Central memory CD8-positive, alpha-beta T cell (primary cell): ENCODE data around the gene SH3GL1.
"Not testable (repeated sequence)": the region's sequence is repeated elsewhere in the genome, so short reads cannot be mapped to it uniquely, and the experiment has no call there.

Experiments used
- ATAC-seq: fragments of 150-1000 bp; cut with Tn5 transposase; replicated peaks from 2 replicates; pipeline ENCODE4 v1.10.0; 2022; ENCODE audit warnings: mild to moderate bottlenecking, moderate FRiP score, moderate number of reproducible peaks; ENCODE audit not compliant: poor library complexity, severe bottlenecking; ENCODE audit errors: extremely low read depth
- DNase-seq, 2 donors: peaks; one replicate each; pipeline ENCODE4 v3.0.0; 2021; ENCODE audit warnings: low spot score in 2 of 2
- H3K27ac Mint-ChIP-seq: one replicate; pipeline ENCODE4 v1.8.0; 2022; ENCODE audit warnings: low read depth, mild to moderate bottlenecking, moderate library complexity, mixed read lengths
- H3K27me3 Mint-ChIP-seq: one replicate; pipeline ENCODE4 v1.8.0; 2022; ENCODE audit warnings: mixed read lengths
- H3K36me3 Mint-ChIP-seq: one replicate; pipeline ENCODE4 v1.8.0; 2022; ENCODE audit warnings: mild to moderate bottlenecking, moderate library complexity, mixed read lengths; ENCODE audit not compliant: insufficient read depth
- H3K4me1 Mint-ChIP-seq: one replicate; pipeline ENCODE4 v1.8.0; 2022; ENCODE audit warnings: mixed read lengths
- H3K4me3 Mint-ChIP-seq: one replicate; pipeline ENCODE4 v1.8.0; 2022; ENCODE audit warnings: mild to moderate bottlenecking, moderate library complexity, mixed read lengths
- H3K9me3 Mint-ChIP-seq: one replicate; pipeline ENCODE4 v1.8.0; 2022; ENCODE audit warnings: mixed read lengths

The SH3GL1 gene

DNA sequence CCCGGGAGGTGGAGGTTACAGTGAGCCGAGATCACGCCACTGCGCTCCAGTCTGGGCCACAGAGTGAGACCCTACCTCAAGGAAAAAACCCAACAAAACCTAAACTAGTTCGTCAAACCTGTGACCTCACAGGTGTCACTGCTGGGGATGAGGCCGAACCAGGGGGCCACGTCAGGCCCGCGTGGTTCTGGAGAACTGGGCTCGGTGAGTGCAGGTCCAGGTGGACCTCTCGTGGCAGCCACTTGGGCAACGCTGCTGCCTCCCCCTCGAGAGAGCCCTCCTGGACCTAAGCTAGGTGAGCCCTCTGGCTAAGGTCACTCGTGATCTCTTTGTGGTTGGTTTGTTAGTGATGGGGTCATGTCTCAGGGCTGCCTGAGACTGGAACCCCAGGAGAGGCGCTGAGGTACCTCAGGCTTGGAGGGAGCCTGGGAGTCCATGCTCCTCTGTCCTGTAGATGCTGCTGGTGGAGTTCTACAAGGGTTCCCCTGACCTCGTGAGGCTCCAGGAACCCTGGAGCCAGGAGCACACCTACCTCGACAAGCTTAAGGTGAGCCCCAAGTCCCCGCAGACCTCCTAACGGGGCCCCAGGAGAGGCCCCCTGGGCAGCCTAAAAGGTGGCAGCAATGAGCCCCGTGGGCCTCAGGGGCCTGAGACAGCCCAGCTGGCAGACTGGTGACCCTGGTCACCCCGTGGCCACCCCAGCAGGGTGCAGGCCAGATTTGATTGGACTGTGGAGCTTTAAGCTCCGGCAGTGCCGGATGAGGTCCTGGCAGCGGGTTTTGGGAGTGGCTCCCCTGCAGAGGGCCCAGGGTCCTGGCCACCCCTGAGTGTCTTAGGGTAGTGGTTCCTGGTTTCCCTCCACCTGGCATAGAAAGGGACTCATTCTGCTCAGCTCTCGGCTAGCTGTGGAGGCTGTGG is 41.4 kb downstream of the SH3GL1 start:
- no peak for DNase-seq
- no peak for ATAC-seq
- Mint-ChIP-seq H3K27ac (no peak overlapping the region), H3K36me3 (peaks cover 8% of the 10 kb centered on the region), H3K9me3 (no peaks in the 10 kb centered on the region), H3K27me3 (no peaks in the 10 kb centered on the region), H3K4me3 (no peak overlapping the region), H3K4me1 (no peaks in the 10 kb centered on the region)

DNA sequence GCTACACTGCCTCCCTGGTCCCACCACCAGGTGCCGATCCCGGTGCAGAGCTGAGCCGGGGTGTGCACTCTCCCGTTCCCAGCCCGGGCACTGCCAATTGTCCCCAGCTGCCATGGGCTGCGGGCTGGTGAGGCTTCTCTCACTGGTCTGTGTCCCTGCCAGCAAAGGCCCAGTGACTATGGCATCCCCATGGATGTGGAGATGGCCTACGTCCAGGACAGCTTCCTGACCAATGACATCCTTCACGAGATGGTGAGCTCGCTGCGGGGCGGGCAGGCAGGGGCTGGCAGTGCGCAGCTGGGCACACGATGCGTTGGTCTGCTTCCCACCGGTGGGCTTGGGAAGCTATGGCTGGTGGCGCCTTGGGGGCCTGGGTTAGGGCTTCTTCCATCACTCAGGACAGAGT is 42.4 kb downstream of the SH3GL1 start:
- Mint-ChIP-seq H3K9me3 (no peaks in the 10 kb centered on the region), H3K36me3 (peaks cover 8% of the 10 kb centered on the region), H3K27ac (no peak overlapping the region), H3K27me3 (no peaks in the 10 kb centered on the region), H3K4me3 (no peak overlapping the region), H3K4me1 (no peaks in the 10 kb centered on the region)
- DNase-seq (no peak), ATAC-seq (no peak)

DNA sequence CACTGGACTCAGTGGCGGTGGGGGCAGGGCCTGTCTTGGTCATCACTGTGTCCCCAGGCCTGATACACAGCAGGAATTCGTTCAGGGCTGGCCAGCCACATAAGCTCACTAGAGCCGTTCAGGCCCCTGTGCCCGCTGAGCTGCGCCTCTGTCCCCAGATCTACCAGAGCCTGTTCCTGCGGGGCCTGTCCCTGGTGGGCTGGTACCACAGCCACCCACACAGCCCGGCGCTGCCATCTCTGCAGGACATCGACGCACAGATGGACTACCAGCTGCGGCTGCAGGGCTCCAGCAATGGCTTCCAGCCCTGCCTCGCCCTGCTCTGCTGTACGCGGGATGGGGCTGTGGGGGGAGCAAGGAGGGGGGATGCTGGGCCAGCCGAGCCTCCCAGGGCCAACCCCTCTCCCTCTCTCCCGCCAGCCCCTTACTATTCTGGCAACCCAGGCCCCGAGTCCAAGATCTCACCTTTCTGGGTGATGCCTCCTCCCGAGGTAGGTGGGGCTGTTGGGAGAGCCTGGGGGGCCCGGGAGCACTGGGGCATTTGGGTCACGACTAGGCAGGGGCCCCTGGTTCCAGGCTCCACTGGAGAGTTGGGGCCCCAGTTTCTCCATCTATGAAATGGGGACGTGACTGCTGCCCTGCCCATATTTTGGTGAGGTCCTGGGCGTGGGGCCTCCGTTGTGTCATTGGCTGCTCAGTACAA is 43.1 kb downstream of the SH3GL1 start:
- H3K4me3 Mint-ChIP-seq: no peak overlapping the region
- ATAC-seq (no peak), DNase-seq (no peak)
- no peaks in the 10 kb centered on the region for H3K27me3 Mint-ChIP-seq
- peaks cover 5% of the 10 kb centered on the region for H3K4me1 Mint-ChIP-seq
- no peaks in the 10 kb centered on the region for H3K9me3 Mint-ChIP-seq
- H3K27ac Mint-ChIP-seq: no peak overlapping the region
- H3K36me3 Mint-ChIP-seq: peaks cover 9% of the 10 kb centered on the region

DNA sequence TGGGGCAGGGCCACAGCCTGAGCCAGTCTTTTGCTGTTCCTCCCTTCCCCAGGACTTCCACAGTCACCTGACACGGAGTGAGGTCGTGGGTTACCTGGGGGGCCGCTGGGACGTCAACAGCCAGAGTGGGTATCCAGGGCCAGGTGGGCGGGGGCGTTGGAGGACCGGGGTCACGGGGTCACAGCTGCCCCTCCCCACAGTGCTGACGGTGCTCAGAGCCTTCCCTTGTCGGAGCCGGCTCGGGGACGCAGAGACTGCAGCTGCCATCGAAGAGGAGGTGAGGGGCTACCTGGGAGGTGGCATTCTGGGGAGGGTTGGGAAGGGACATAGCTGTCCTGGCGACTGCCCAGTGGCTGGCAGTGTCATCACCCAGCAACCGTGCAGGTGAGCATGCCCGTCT is 45.5 kb downstream of the SH3GL1 start:
- Mint-ChIP-seq H3K27ac (no peak overlapping the region), H3K4me1 (peaks cover 5% of the 10 kb centered on the region), H3K36me3 (peaks cover 8% of the 10 kb centered on the region), H3K27me3 (no peaks in the 10 kb centered on the region), H3K4me3 (no peak overlapping the region), H3K9me3 (no peaks in the 10 kb centered on the region)
- no peak for DNase-seq
- no peak for ATAC-seq

DNA sequence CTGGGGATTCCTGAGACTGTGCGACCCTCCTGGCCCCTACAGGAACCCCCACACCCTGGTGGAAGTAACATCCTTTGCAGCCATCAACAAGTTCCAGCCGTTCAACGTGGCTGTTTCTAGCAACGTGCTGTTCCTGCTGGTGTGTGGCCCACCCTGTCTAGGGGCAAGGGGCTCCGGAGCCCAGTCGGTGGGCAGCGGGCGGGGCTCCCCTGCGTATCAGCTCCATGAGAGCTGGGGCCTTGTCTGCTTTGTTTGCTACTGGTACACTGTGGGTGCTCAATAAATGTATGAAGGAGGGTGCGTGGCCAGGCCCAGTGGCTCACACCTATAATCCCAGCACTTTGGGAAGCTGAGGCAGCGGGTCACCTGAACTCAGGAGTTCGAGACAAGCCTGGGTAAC is 46.1 kb downstream of the SH3GL1 start:
- Mint-ChIP-seq H3K9me3 (no peaks in the 10 kb centered on the region), H3K27ac (no peak overlapping the region), H3K4me3 (no peak overlapping the region), H3K36me3 (peaks cover 8% of the 10 kb centered on the region), H3K27me3 (no peaks in the 10 kb centered on the region), H3K4me1 (peaks cover 5% of the 10 kb centered on the region)
- DNase-seq: no peak
- no peak for ATAC-seq

DNA sequence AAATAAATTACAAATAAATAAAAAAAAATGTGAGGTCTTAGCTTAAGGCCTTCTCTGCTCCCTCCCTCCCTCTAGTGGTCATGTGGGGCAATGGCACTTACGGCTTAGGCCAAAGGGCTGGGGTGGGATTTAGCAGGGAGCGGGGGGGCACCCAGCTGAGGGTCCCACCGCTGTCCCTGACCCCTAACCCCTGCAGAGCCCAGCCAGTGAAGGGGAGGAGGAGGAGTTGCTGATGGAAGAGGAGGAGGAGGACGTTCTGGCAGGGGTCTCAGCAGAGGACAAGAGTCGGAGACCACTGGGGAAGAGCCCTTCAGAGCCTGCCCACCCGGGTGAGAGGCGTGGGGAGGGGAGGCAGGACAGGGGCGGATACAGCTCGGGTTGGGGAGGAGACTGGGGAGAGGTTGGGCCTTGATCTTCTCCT is 47.6 kb downstream of the SH3GL1 start:
- Mint-ChIP-seq H3K4me3 (no peak overlapping the region), H3K4me1 (peaks cover 5% of the 10 kb centered on the region), H3K27ac (no peak overlapping the region), H3K9me3 (no peaks in the 10 kb centered on the region), H3K27me3 (no peaks in the 10 kb centered on the region), H3K36me3 (peaks cover 16% of the 10 kb centered on the region)
- DNase-seq (peak; percentile 35 to 47), ATAC-seq (no peak)

DNA sequence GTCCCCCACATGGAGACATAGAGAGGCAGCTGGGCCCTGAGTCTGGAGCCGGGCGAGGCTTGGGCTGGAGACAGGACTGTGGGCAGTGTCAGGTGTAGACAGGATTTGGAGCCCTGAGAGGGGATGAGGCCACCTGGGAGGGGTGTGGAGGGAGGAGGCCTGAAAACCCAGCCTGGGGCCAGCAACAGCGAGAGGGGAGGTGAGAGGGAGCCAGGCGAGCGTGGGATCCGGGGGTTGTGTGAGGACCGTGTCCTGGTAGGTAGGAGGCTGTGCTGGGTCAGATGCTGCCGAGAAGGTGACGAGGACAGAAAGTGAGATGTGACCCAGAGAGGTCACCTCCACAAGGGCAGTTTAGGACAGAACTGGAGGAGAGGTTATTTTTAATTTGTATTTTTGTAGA is 49.6 kb downstream of the SH3GL1 start:
- ATAC-seq (no peak), DNase-seq (no peak)
- Mint-ChIP-seq H3K4me3 (no peak overlapping the region), H3K9me3 (no peaks in the 10 kb centered on the region), H3K36me3 (peaks cover 16% of the 10 kb centered on the region), H3K27ac (no peak overlapping the region), H3K27me3 (no peaks in the 10 kb centered on the region), H3K4me1 (peaks cover 10% of the 10 kb centered on the region)

DNA sequence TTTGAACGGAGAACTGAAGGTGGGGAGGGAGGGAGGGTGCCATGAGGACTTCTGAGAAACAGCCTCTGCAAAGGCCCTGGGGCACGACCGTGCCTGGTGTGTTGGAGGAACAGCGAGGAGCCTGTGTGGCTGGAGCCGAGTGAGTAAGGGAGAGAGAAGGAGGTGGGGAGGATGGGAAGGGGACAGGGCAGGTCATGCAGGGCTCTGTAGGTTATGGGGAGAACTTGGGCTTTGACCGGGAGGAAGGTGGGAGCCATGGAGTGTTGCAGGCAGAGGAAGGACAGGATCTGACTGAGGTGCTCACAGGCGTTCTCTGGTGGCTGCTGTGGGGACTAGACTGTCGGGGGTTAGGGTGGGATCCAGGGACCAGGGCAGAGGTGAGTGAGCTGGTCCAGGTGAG is 50.2 kb downstream of the SH3GL1 start:
- H3K4me3 Mint-ChIP-seq: no peak overlapping the region
- no peak overlapping the region for H3K27ac Mint-ChIP-seq
- H3K27me3 Mint-ChIP-seq: no peaks in the 10 kb centered on the region
- ATAC-seq: no peak
- DNase-seq: no peak
- peaks cover 17% of the 10 kb centered on the region for H3K36me3 Mint-ChIP-seq
- no peaks in the 10 kb centered on the region for H3K9me3 Mint-ChIP-seq
- peaks cover 15% of the 10 kb centered on the region for H3K4me1 Mint-ChIP-seq

DNA sequence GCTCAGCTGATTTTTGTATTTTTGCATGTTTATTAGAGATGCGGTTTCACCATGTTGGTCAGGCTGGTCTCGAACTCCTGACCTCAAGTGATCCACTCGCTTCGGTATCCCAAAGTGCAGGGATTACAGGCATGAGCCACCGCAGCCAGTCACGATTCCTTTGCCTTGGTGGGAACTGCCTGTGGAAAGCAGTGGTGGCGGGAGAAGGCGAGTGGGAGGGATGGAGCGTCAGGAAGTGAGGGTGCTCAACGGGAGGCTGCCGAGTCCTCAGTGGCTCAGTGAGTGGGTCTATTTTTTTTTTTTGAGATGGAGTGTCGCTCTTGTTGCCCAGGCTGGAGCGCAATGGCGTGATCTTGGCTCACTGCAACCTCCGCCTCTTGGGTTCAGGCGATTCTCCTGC is 51.1 kb downstream of the SH3GL1 start:
- not testable (repeated sequence) for H3K27ac Mint-ChIP-seq, H3K9me3 Mint-ChIP-seq, H3K27me3 Mint-ChIP-seq, ATAC-seq, DNase-seq, H3K4me3 Mint-ChIP-seq
- peaks cover 17% of the 10 kb centered on the region for H3K36me3 Mint-ChIP-seq
- peaks cover 15% of the 10 kb centered on the region for H3K4me1 Mint-ChIP-seq

DNA sequence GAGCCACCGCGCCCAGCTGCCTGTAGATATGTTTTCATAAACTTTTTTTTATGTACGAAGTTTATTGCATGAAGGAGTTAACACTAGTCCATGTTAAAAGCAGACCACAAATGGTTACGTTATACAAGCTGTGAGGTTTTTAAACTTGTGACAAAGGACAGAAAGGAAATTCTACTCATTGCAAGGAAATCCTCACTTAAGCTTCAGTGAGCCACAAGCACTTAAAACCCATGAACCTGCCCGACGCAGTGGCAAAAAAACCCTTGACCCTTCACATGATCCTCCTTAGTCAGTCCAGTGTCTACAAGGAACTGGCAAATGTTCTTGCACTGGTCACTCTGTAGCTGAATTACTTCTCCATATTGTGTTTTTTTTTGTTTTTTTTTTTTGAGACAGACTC is 52.8 kb downstream of the SH3GL1 start:
- DNase-seq (no peak), ATAC-seq (no peak)
- Mint-ChIP-seq H3K9me3 (no peaks in the 10 kb centered on the region), H3K27me3 (no peaks in the 10 kb centered on the region), H3K36me3 (peaks cover 24% of the 10 kb centered on the region), H3K4me3 (no peak overlapping the region), H3K4me1 (peaks cover 25% of the 10 kb centered on the region), H3K27ac (no peak overlapping the region)

DNA sequence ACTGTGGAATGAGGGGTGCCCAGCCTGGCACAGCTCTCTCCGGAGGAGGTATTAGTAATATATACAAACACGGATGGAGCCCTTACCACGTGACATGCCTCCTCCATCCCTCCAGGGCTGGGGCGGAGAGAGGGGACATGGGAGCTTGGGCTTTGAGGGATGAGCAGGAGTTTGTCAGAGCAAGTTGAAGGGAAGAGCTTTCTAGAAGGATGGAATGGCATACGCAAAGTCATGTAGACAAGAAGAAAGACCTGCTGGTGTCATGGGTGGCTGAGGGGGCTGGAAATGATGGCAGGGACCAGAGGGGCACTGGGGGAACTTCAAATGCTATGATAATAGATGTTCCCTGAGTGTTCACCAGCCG is 54.3 kb downstream of the SH3GL1 start:
- no peaks in the 10 kb centered on the region for H3K9me3 Mint-ChIP-seq
- DNase-seq (no peak), ATAC-seq (no peak)
- peaks cover 31% of the 10 kb centered on the region for H3K4me1 Mint-ChIP-seq
- H3K27me3 Mint-ChIP-seq: no peaks in the 10 kb centered on the region
- H3K4me3 Mint-ChIP-seq: no peak overlapping the region
- H3K36me3 Mint-ChIP-seq: peaks cover 25% of the 10 kb centered on the region
- H3K27ac Mint-ChIP-seq: peak overlapping the region; percentile 20

DNA sequence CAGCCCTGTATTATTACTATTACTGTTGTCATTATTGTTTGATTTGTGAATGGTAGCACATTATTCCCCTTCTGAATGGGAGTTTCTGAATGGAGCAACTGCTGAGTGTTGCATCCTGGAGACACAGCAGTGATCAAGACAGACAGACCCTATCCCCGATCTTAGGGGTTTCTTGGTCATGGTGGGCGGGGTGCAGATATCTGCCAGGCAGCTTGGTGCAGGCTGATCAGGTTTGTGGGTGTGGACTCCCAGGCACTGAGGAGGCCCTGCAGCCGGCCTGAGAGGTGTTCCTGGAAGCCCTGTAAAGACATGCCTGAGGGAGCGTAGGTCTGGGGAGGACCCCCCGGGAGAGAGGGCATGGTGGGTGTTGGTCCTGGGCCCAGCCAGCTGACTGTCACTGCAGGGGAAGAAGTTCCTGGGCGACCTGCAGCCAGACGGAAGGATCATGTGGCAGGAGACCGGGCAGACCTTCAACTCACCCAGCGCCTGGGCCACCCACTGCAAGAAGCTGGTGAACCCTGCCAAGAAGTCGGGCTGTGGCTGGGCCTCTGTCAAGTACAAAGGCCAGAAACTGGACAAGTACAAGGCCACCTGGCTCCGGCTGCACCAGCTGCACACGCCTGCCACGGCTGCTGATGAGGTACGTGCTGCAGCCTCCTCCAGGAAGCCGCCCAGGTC is 54.9 kb downstream of the SH3GL1 start:
- no peak for ATAC-seq
- Mint-ChIP-seq H3K36me3 (peaks cover 25% of the 10 kb centered on the region), H3K4me3 (peak overlapping the region; percentile 87), H3K27ac (peak overlapping the region; percentile 20), H3K9me3 (no peaks in the 10 kb centered on the region), H3K27me3 (no peaks in the 10 kb centered on the region), H3K4me1 (peaks cover 31% of the 10 kb centered on the region)
- DNase-seq: no peak
